GM18951 (cell line): ENCODE measurements around the gene TRIM2.

Experiments used
- POLR2A ChIP-seq: IDR thresholded peaks from 4 replicates; pipeline ENCODE4 v1.6.1; 2011; ENCODE audit warnings: mild to moderate bottlenecking; ENCODE audit not compliant: insufficient read length, insufficient read depth; ENCODE audit errors: extremely low read depth
- in situ Hi-C: fragments of 300-500 bp; cut with MboI; formaldehyde crosslinking; loops from one replicate; pipeline ENCODE4 v1.12.0; 2022; ENCODE audit warnings: low sequenced_read_pairs, mixed read lengths, inconsistent platforms; ENCODE audit not compliant: unreplicated experiment

TRIM2 gene

GRCh38 chr4:153275380-153276276 lies 71.4 kb downstream of the TRIM2 start:
- TF ChIP-seq POLR2A, result no peak
- in situ Hi-C loops, result no loop called here

- in situ Hi-C loops, result no loop called here
- TF ChIP-seq POLR2A, result no peak
These were observed 72.7 kb downstream of the TRIM2 start for GRCh38 chr4:153276971-153277370.

GRCh38 chr4:153281476-153281875 lies 77.2 kb downstream of the TRIM2 start:
- in situ Hi-C loops, result no loop called here
- no peak for TF ChIP-seq POLR2A

GRCh38 chr4:153282023-153282422 lies 77.8 kb downstream of the TRIM2 start:
- in situ Hi-C loops, result no loop called here
- TF ChIP-seq POLR2A, result no peak

GRCh38 chr4:153283260-153283659 lies 79.0 kb downstream of the TRIM2 start:
- no peak for TF ChIP-seq POLR2A
- in situ Hi-C loops, result no loop called here

- TF ChIP-seq POLR2A, result no peak
- in situ Hi-C loops, result no loop called here
These were observed 85.9 kb downstream of the TRIM2 start for GRCh38 chr4:153290134-153290533.

GRCh38 chr4:153291562-153291961 lies 87.3 kb downstream of the TRIM2 start:
- in situ Hi-C loops, result no loop called here
- TF ChIP-seq POLR2A, result no peak

- TF ChIP-seq POLR2A, result no peak
- in situ Hi-C loops, result no loop called here
These were observed 88.9 kb downstream of the TRIM2 start for GRCh38 chr4:153292897-153293741.

- no peak for TF ChIP-seq POLR2A
- in situ Hi-C loops, result no loop called here
These were observed 89.5 kb downstream of the TRIM2 start for GRCh38 chr4:153293742-153294057.

- in situ Hi-C loops, result no loop called here
- TF ChIP-seq POLR2A, result no peak
These were observed 90.4 kb downstream of the TRIM2 start for GRCh38 chr4:153294631-153295030.

- in situ Hi-C loops, result no loop called here
- no peak for TF ChIP-seq POLR2A
These were observed 91.0 kb downstream of the TRIM2 start for GRCh38 chr4:153295131-153295755.

- no peak for TF ChIP-seq POLR2A
- in situ Hi-C loops, result no loop called here
These were observed 92.0 kb downstream of the TRIM2 start for GRCh38 chr4:153296040-153296823.

GRCh38 chr4:153297116-153297515 lies 92.9 kb downstream of the TRIM2 start:
- no peak for TF ChIP-seq POLR2A
- in situ Hi-C loops, result no loop called here
